GM12878 (cell line): ENCODE results near the gene B4GALT7. TPM values are rescaled to one million over a fixed set of nuclear protein-coding genes. Genes with fewer than 3 reads are reported as not detected.

Source experiments
- ATAC-seq: fragments of 200-7000 bp; cut with Tn5 transposase; 3 replicates; pipeline ENCODE4 v1.9.1; 2020; ENCODE audit warnings: mild to moderate bottlenecking, moderate library complexity
- Bru-seq: library from RNA; stranded (reverse); fragments of 400-500 nt; gene quantifications from one replicate; lab custom pipeline; 2021; lab: Mats Ljungman, UMichigan
- BruChase-seq, 2 experiments: library from RNA; stranded (reverse); fragments of 400-500 nt; gene quantifications; one replicate each; lab custom pipeline; 2021; lab: Mats Ljungman, UMichigan
- BruUV-seq: library from RNA; stranded (reverse); fragments of 400-500 nt; replicated peaks from 2 replicates; lab custom pipeline; 2021; lab: Mats Ljungman, UMichigan
- CTCF ChIA-PET: fragments of 300-600 bp; sonication (Branson Sonifier 250); formaldehyde crosslinking; extraction: SDS; loops from one replicate; lab custom pipeline; 2021; ENCODE audit warnings: inconsistent platforms; lab: Yijun Ruan, JAX
- POLR2A ChIA-PET: fragments of 350-600 bp; formaldehyde crosslinking; extraction: SDS; loops from one replicate; lab custom pipeline; 2021; ENCODE audit warnings: inconsistent platforms; lab: Charles Lee
- RAD21 ChIA-PET: fragments of 300-600 bp; sonication (Branson Sonifier 250); formaldehyde crosslinking; loops from one replicate; lab custom pipeline; 2023; ENCODE audit warnings: antibody characterized with exemption; ENCODE audit not compliant: unreplicated experiment; lab: Charles Lee
- SMC1A ChIA-PET: fragments of 300-600 bp; sonication (Branson Sonifier 250); formaldehyde crosslinking; loops from one replicate; lab custom pipeline; 2023; ENCODE audit not compliant: unreplicated experiment, uncharacterized antibody; lab: Charles Lee
- DNase-seq: peaks from one replicate; pipeline ENCODE4 v3.0.0-alpha.2; 2011; ENCODE audit warnings: low read depth, low spot score
- FAIRE-seq: peaks from 3 replicates; lab custom pipeline; 2011; peaks lifted over from hg19 to GRCh38; lab: Jason Lieb, UNC
- H2AFZ ChIP-seq: 2 replicates; pipeline ENCODE4 v1.6.0; 2011; ENCODE audit warnings: low read depth, low read length, control low read depth; ENCODE audit not compliant: control insufficient read depth
- H3K27ac ChIP-seq: 2 replicates; pipeline ENCODE4 v1.5.1; 2011; ENCODE audit warnings: control low read depth; ENCODE audit not compliant: control insufficient read depth, insufficient read depth
- H3K27me3 ChIP-seq, 2 experiments: replicated peaks in 1 of 2; 2 replicates each; pipeline versions ENCODE4 v1.6.0 to v1.6.1; 2011; ENCODE audit warnings: low read length in 1 of 2; ENCODE audit not compliant: control insufficient read depth in 2 of 2, insufficient read depth in 2 of 2
- H3K36me3 ChIP-seq, 2 experiments: 2 replicates each; pipeline ENCODE4 v1.5.1; 2011; ENCODE audit warnings: low read length in 1 of 2; ENCODE audit not compliant: control insufficient read depth in 2 of 2, insufficient read depth in 2 of 2
- H3K4me1 ChIP-seq: 2 replicates; pipeline ENCODE4 v1.6.1; 2011; ENCODE audit warnings: mild to moderate bottlenecking, low read length, moderate library complexity, mixed read lengths; ENCODE audit not compliant: control insufficient read depth, insufficient read depth
- H3K4me2 ChIP-seq: 2 replicates; pipeline ENCODE4 v1.6.0; 2011; ENCODE audit warnings: control low read depth; ENCODE audit not compliant: control insufficient read depth, insufficient read depth
- H3K4me3 ChIP-seq: fragments of 200-600 bp; sonication (generic); 2 replicates; pipeline ENCODE4 v1.5.1; 2016
- H3K79me2 ChIP-seq: 2 replicates; pipeline ENCODE4 v1.6.0; 2011; ENCODE audit warnings: low read length; ENCODE audit not compliant: control insufficient read depth, insufficient read depth
- H3K9ac ChIP-seq: 2 replicates; pipeline ENCODE4 v1.8.0; 2011; ENCODE audit warnings: low read length, control low read depth, mixed read lengths; ENCODE audit not compliant: control insufficient read depth, insufficient read depth
- H3K9me3 ChIP-seq: replicated peaks from 3 replicates; pipeline ENCODE4 v1.5.1; 2011; ENCODE audit warnings: mild to moderate bottlenecking, low read length; ENCODE audit not compliant: control insufficient read depth, insufficient read depth
- H4K20me1 ChIP-seq: 2 replicates; pipeline ENCODE4 v1.6.0; 2011; ENCODE audit not compliant: control insufficient read depth, insufficient read depth
- CEBPB ChIP-seq, 2 experiments: fragments of 150-350 bp in 1 of 2; IDR thresholded peaks; 2 replicates each; pipeline ENCODE4 v1.6.1; 2012 to 2014; ENCODE audit warnings: low read depth in 2 of 2, low read length in 2 of 2, borderline replicate concordance in 1 of 2, inconsistent platforms in 1 of 2
- IRF3 ChIP-seq: fragments of 450-650 bp; IDR thresholded peaks from 2 replicates; pipeline ENCODE4 v1.6.1; 2014; ENCODE audit warnings: mild to moderate bottlenecking
- PKNOX1 ChIP-seq: fragments of 450-650 bp; IDR thresholded peaks from 2 replicates; pipeline ENCODE4 v1.6.1; 2016; ENCODE audit warnings: mild to moderate bottlenecking
- PML ChIP-seq: IDR thresholded peaks from 2 replicates; pipeline ENCODE4 v1.6.1; 2012; ENCODE audit warnings: low read length, inconsistent platforms
- RB1 ChIP-seq: fragments of 450-650 bp; formaldehyde crosslinking; IDR thresholded peaks from 2 replicates; pipeline ENCODE4 v1.6.1; 2017; ENCODE audit warnings: mild to moderate bottlenecking, borderline replicate concordance
- SUZ12 ChIP-seq: fragments of 200-600 bp; sonication (generic); IDR thresholded peaks from one replicate; pipeline ENCODE4 v1.6.1; 2018; ENCODE audit warnings: antibody characterized with exemption, mild to moderate bottlenecking; ENCODE audit not compliant: unreplicated experiment
- ZNF622 ChIP-seq: fragments of 450-650 bp; IDR thresholded peaks from 2 replicates; pipeline ENCODE4 v1.6.1; 2017; ENCODE audit warnings: mild to moderate bottlenecking, inconsistent platforms
- WGBS: methylation state at CpG from one replicate; pipeline ENCODE4 v1.1.6; 2016; ENCODE audit warnings: low lambda C conversion rate; ENCODE audit not compliant: insufficient replicate concordance, insufficient coverage; ENCODE audit errors: missing lambda C conversion rate; 5-methylcytosine and 5-hydroxymethylcytosine counted together
- in situ Hi-C: fragments of 300-500 bp; cut with MboI; formaldehyde crosslinking; loops from 9 replicates; pipeline ENCODE4 v1.14.3; 2018; ENCODE audit warnings: mixed read lengths
- intact Hi-C: fragments of 100-400 bp; cut with micrococcal nuclease; formaldehyde crosslinking; loops from one replicate; pipeline ENCODE4 v1.14.2; 2022; ENCODE audit not compliant: unreplicated experiment
- long read RNA-seq, 2 experiments: library from polyadenylated mRNA; unstranded; transcript quantifications; one replicate each; pipeline ENCODE4 v2.0.0, GENCODE V29; 2019 to 2020
- polyA minus RNA-seq, 3 experiments: library from RNA; depleted of rRNA, polyadenylated mRNA; stranded (reverse); fragments of >200 nt; gene quantifications; 2 replicates each; pipeline ENCODE4 v1.2.3, GENCODE V29; 2011
- polyA plus RNA-seq, 11 experiments: library from polyadenylated mRNA; depleted of rRNA in 4 of 11; unstranded in 6 of 11; stranded (reverse) in 5 of 11; fragments of >200 nt; fragmentation: Nextera tagmentation in 4 of 11; fragmentation: Illumina TruSeq in 1 of 11; extraction: Ambion mirVana in 4 of 11; extraction: Trizol in 1 of 11; gene quantifications; 1 replicate in 1 of 11; 2 replicates in 10 of 11; pipeline versions ENCODE4 v1.2.1 to v1.2.3, GENCODE V29; 2011 to 2016; ENCODE audit warnings: inconsistent platforms in 2 of 11, missing spikeins in 2 of 11, low read depth in 1 of 11
- total RNA-seq, 4 experiments: library from RNA; depleted of rRNA in 3 of 4; stranded (reverse); fragments of >200 nt in 3 of 4; fragmentation: Illumina TruSeq in 1 of 4; extraction: Trizol in 1 of 4; gene quantifications; 2 replicates each; pipeline versions ENCODE4 v1.2.1 to v1.2.3, GENCODE V29; 2013 to 2021
- TF ChIP-seq, protein P1 (sequence below): IDR thresholded peaks from 2 replicates; pipeline ENCODE4 v1.6.1; 2012; ENCODE audit warnings: mild to moderate bottlenecking, low read depth, low read length
- TF ChIP-seq, protein P2 (sequence below): fragments of 450-650 bp; IDR thresholded peaks from 2 replicates; pipeline ENCODE4 v1.6.1; 2017; ENCODE audit warnings: low read depth, mild to moderate bottlenecking, moderate library complexity

Gene B4GALT7
- 26.8 and 28.4 TPM in 2 replicates for total RNA-seq (2013; cell fraction: nucleolus; rRNA removed)
- total RNA-seq (2014; rRNA removed) (22.9 and 23.2 TPM in 2 replicates), total RNA-seq (2014; rRNA removed; fragmentation: Illumina TruSeq; extraction: Trizol) (8.4 and 9.8 TPM in 2 replicates), total RNA-seq (2021) (22.5 and 23.6 TPM in 2 replicates), polyA plus RNA-seq (2011; rRNA removed) (3.1 and 7.2 TPM in 2 replicates), polyA plus RNA-seq (2014; fragmentation: Illumina TruSeq; extraction: Trizol) (2.4 and 8.3 TPM in 2 replicates), polyA plus RNA-seq (2014; fragmentation: Nextera tagmentation; extraction: Ambion mirVana) (1 to 10 TPM in 1 of 2 experiments, under 1 TPM in 1; 0.34 to 2.3 TPM), polyA plus RNA-seq (2014; rRNA removed) (23.2 and 24.5 TPM in 2 replicates), polyA plus RNA-seq (2016; fragmentation: Nextera tagmentation; extraction: Ambion mirVana) (10 to 100 TPM; 25.9 to 27.3 TPM), polyA minus RNA-seq (2011; rRNA and poly(A)+ RNA removed) (6.2 and 11.6 TPM in 2 replicates), Bru-seq, nascent RNA (percentile 74 among the genes with signal in this experiment), BruChase-seq, experiment 1, labeled RNA remaining after a 6-hour chase (percentile 63 among the genes with signal in this experiment), BruChase-seq, experiment 2, labeled RNA remaining after a 2-hour chase (percentile 64 among the genes with signal in this experiment)
- 10.5 TPM for polyA plus RNA-seq (2011; ENCODE audit: low read depth)
- 11.3 and 16.8 TPM in 2 replicates for polyA plus RNA-seq (2011; cell fraction: cytosol; rRNA removed)
- 28.7 and 28.9 TPM in 2 replicates for polyA plus RNA-seq (2011; cell fraction: nucleus; rRNA removed)
- 17.3 and 18.5 TPM in 2 replicates for polyA plus RNA-seq (2012)
- 4.4 and 4.5 TPM in 2 replicates for polyA minus RNA-seq (2011; cell fraction: cytosol; rRNA and poly(A)+ RNA removed)
- polyA minus RNA-seq (2011; cell fraction: nucleus; rRNA and poly(A)+ RNA removed), result 10.5 and 17.5 TPM in 2 replicates
- long read RNA-seq, experiment 1, transcript B4GALT7-201 (6 exons, 1,747 nt), result major isoform, 10 of 14 reads
- long read RNA-seq, experiment 1, partial matches to known transcripts, result 0 of 14 reads
- long read RNA-seq, experiment 1, other reads (novel, unspliced or antisense), result 4 of 14 reads
- long read RNA-seq, experiment 2, partial matches to known transcripts, result 0 of 1 reads
- long read RNA-seq, experiment 2, other reads (novel, unspliced or antisense), result 0 of 1 reads

- DNase-seq (no peak), FAIRE-seq (no peak), ATAC-seq (peak; percentile 94)
- ChIA-PET POLR2A (interaction anchor here (0.6 to 0.9 kb wide), 3 partner anchors 8 to 620 kb away, joined by 3 to 5 read pairs (median 3); partner anchors contain the start of gene TMED9), CTCF (interaction anchor here (0.6 to 1.7 kb wide), 5 partner anchors 7 to 210 kb away, joined by 3 to 5 read pairs (median 5); partner anchors contain the start of genes PDLIM7 and TMED9), SMC1A (no interaction called here), RAD21 (no interaction called here)
- intact Hi-C loops (loop anchor here (5.0 to 10.0 kb wide), 2 partner anchors 93 to 295 kb away; partner anchors contain the start of genes DOK3, PRELID1 and RAB24), in situ Hi-C loops (loop anchor here (10.0 to 25.0 kb wide), 3 partner anchors 465 to 1563 kb away; no protein-coding TSS in a partner anchor)
- Histone ChIP-seq H3K79me2 (peaks cover 13% of the 10 kb centered on the region), H3K4me1 (peaks cover 3% of the 10 kb centered on the region; the same call in 1 of the 2 replicates), H3K36me3 (peaks cover 12 to 15% of the 10 kb centered on the region in 2 experiments; a peak in 3 of 4 replicates), H3K4me3 (peak within 1 kb of the TSS; percentile 89), H3K27me3 (no peaks in the 10 kb centered on the region), H3K9me3 (no peaks in the 10 kb centered on the region), H3K9ac (peak within 1 kb of the TSS; percentile 84), H3K27ac (peak within 1 kb of the TSS; percentile 81), H3K4me2 (peak within 1 kb of the TSS; percentile 93), H2AFZ (peak within 1 kb of the TSS; percentile 97), H4K20me1 (no peaks in the 10 kb centered on the region)
- 1% methylated on average over 65 of the region's 86 CpGs for WGBS
- no TSS peak for BruUV-seq
- TF ChIP-seq PML (peak; percentile 58; the same call in 1 of the 2 replicates), ZNF622 (no peak), SUZ12 (no peak), CEBPB (IDR thresholded peaks at IDR 0.05; ENCODE audit: borderline replicate concordance in 1 of 2, low read depth in 2 of 2, low read length in 2 of 2) (no peak), PKNOX1 (no peak), RB1 (peak; percentile 94; the same call in 1 of the 2 replicates), IRF3 (peak; percentile 48; the same call in 1 of the 2 replicates)
- TF ChIP-seq, protein P1, sequence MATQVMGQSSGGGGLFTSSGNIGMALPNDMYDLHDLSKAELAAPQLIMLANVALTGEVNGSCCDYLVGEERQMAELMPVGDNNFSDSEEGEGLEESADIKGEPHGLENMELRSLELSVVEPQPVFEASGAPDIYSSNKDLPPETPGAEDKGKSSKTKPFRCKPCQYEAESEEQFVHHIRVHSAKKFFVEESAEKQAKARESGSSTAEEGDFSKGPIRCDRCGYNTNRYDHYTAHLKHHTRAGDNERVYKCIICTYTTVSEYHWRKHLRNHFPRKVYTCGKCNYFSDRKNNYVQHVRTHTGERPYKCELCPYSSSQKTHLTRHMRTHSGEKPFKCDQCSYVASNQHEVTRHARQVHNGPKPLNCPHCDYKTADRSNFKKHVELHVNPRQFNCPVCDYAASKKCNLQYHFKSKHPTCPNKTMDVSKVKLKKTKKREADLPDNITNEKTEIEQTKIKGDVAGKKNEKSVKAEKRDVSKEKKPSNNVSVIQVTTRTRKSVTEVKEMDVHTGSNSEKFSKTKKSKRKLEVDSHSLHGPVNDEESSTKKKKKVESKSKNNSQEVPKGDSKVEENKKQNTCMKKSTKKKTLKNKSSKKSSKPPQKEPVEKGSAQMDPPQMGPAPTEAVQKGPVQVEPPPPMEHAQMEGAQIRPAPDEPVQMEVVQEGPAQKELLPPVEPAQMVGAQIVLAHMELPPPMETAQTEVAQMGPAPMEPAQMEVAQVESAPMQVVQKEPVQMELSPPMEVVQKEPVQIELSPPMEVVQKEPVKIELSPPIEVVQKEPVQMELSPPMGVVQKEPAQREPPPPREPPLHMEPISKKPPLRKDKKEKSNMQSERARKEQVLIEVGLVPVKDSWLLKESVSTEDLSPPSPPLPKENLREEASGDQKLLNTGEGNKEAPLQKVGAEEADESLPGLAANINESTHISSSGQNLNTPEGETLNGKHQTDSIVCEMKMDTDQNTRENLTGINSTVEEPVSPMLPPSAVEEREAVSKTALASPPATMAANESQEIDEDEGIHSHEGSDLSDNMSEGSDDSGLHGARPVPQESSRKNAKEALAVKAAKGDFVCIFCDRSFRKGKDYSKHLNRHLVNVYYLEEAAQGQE, result no peak; the same call in 1 of the 2 replicates
- TF ChIP-seq, protein P2, sequence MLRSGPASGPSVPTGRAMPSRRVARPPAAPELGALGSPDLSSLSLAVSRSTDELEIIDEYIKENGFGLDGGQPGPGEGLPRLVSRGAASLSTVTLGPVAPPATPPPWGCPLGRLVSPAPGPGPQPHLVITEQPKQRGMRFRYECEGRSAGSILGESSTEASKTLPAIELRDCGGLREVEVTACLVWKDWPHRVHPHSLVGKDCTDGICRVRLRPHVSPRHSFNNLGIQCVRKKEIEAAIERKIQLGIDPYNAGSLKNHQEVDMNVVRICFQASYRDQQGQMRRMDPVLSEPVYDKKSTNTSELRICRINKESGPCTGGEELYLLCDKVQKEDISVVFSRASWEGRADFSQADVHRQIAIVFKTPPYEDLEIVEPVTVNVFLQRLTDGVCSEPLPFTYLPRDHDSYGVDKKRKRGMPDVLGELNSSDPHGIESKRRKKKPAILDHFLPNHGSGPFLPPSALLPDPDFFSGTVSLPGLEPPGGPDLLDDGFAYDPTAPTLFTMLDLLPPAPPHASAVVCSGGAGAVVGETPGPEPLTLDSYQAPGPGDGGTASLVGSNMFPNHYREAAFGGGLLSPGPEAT, result peak; percentile 46; the same call in 1 of the 2 replicates
Observed at GRCh38 chr5:177599731-177600507, at the start of gene B4GALT7. TSS of gene B4GALT7 (plus strand) at chr5:177600132. CDS start at chr5:177600211, 79 bp downstream.
